ENCODE data around the gene ATP13A2. TPM values are rescaled to one million over a fixed set of nuclear protein-coding genes. Genes with fewer than 3 reads are reported as not detected.

Gene ATP13A2
- total RNA-seq, 1 donor from 2014 or later, result 39.2 TPM

DNA sequence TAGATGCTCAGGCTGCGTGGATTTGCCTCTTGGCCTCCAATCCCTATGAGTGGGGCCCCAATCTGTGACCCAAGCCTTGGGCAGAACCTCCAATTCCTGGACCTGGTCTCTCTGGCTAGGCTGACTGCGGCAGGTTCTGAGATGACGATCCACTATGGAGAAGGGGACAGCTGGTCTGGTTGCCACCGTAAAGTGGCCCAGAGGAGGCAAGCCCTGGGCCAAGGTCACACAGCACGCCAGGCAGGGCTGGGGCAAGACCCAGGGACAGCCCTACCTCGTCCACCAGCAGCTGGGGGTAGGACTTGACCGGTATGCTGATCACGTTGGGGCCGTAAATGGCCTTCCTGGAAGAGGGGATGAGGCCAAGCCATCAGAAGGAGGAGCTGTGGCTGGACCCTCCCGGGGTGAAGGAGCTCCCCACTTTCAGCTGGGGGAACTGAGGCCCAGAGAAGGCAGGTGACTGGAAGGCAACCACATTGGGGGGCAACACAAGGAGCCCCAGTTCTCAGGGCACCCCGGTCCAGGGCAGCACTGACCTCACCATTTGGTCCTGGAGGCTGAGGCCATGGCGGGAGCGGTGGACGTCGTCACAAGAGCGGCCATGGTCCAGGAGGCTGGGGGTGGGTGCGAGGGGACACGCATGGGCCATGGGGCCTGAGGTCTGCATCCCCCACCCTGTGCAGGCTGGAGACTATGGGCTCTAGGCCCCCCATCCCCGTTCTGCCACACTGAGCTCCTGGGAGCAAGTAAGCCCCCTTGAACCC is 9.8 kb downstream of the ATP13A2 start:
- H3K4me3 ChIP-seq, result no peak overlapping the region
- TF ChIP-seq, protein P1, sequence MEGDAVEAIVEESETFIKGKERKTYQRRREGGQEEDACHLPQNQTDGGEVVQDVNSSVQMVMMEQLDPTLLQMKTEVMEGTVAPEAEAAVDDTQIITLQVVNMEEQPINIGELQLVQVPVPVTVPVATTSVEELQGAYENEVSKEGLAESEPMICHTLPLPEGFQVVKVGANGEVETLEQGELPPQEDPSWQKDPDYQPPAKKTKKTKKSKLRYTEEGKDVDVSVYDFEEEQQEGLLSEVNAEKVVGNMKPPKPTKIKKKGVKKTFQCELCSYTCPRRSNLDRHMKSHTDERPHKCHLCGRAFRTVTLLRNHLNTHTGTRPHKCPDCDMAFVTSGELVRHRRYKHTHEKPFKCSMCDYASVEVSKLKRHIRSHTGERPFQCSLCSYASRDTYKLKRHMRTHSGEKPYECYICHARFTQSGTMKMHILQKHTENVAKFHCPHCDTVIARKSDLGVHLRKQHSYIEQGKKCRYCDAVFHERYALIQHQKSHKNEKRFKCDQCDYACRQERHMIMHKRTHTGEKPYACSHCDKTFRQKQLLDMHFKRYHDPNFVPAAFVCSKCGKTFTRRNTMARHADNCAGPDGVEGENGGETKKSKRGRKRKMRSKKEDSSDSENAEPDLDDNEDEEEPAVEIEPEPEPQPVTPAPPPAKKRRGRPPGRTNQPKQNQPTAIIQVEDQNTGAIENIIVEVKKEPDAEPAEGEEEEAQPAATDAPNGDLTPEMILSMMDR (IDR thresholded peaks at IDR 0.05), result no peak
- no peaks in the 10 kb centered on the region for H3K27me3 ChIP-seq
- intact Hi-C loops (cut with DNase I), result no loop called here
- H3K4me1 ChIP-seq, result no peaks in the 10 kb centered on the region
- DNase-seq (ENCODE audit: low spot score in 2 of 2), result no peak
- no peak overlapping the region for H3K27ac ChIP-seq
- no peaks in the 10 kb centered on the region for H3K9me3 ChIP-seq
- peaks cover 58 to 74% of the 10 kb centered on the region in 2 donors for H3K36me3 ChIP-seq

DNA sequence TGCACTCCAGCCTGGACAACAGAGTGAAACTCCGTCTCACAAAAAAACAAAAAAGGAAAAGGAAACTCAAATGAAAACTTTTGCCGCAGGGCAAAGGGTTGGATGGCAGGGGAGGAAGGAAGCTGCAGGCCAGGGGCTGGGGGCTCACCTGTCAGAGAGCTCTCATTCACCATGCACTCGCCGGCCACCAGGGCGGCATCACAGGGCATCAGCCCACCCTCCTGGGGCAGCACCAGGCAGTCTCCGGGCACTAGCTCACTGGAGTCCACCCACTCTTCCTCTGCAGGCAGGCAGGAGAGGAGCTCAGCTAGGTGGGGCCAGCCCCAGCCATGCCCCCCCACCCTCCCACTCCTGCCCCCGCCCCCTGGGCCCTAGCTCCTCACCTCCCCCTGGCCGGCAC is 11.9 kb downstream of the ATP13A2 start:
- Histone ChIP-seq H3K27ac (no peak overlapping the region), H3K27me3 (no peaks in the 10 kb centered on the region), H3K9me3 (no peaks in the 10 kb centered on the region), H3K4me1 (no peaks in the 10 kb centered on the region), H3K4me3 (no peak overlapping the region), H3K36me3 (peaks cover 67 to 81% of the 10 kb centered on the region in 2 donors)
- no peak for DNase-seq (ENCODE audit: low spot score in 2 of 2)
- intact Hi-C loops (cut with DNase I), result no loop called here
- TF ChIP-seq, protein P1 (IDR thresholded peaks at IDR 0.05), result no peak

DNA sequence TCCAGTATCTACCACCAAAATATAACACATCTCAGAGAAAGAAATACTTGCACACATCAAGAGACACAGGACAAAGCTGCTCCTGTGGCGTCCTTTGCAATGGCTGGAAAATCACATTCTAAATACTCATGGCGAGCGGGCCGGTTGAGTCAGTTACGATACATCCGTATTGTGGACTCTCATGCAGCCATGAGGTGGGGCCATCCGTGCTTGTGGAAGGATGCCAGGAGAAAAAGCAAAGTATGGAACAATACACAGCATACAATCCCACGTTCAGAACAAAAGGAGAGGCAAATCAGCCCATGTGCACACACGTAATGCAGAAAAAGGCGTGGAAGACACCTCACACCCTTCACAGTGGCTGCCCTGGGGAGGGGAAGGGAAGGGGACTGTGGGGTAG is 13.1 kb downstream of the ATP13A2 start:
- Histone ChIP-seq H3K27ac (no peak overlapping the region), H3K9me3 (no peaks in the 10 kb centered on the region), H3K4me3 (no peak overlapping the region), H3K27me3 (no peaks in the 10 kb centered on the region), H3K36me3 (peaks cover 60 to 68% of the 10 kb centered on the region in 2 donors), H3K4me1 (no peaks in the 10 kb centered on the region)
- intact Hi-C loops (cut with DNase I), result no loop called here
- DNase-seq (ENCODE audit: low spot score in 2 of 2), result no peak
- TF ChIP-seq, protein P1 (IDR thresholded peaks at IDR 0.05), result no peak

DNA sequence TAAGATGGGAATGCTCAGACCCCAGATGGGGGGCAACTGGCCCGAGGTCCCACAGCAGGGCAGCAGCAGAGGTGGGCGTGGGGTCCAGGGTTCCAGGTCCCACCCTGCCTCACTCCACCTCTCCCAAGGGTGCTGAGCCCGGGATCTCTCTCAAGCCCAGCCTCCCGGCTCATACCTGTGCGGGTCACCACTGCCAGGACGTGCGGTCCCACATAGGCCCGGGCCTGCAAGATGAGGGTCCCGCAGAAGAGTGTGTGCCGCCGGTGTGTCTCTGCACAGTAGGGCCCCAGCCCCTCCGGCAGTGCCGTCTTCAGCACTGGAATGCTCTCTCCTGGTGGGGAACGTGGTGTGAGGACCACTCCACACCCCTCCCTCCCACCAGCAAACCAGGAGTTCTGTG is 14.9 kb downstream of the ATP13A2 start:
- TF ChIP-seq, protein P1 (IDR thresholded peaks at IDR 0.05), result no peak
- no peak for DNase-seq (ENCODE audit: low spot score in 2 of 2)
- no peak overlapping the region for H3K27ac ChIP-seq
- no peaks in the 10 kb centered on the region for H3K27me3 ChIP-seq
- H3K4me1 ChIP-seq, result no peaks in the 10 kb centered on the region
- H3K9me3 ChIP-seq, result no peaks in the 10 kb centered on the region
- intact Hi-C loops (cut with DNase I), result no loop called here
- H3K4me3 ChIP-seq, result no peak overlapping the region
- H3K36me3 ChIP-seq, result peaks cover 45 to 66% of the 10 kb centered on the region in 2 donors

DNA sequence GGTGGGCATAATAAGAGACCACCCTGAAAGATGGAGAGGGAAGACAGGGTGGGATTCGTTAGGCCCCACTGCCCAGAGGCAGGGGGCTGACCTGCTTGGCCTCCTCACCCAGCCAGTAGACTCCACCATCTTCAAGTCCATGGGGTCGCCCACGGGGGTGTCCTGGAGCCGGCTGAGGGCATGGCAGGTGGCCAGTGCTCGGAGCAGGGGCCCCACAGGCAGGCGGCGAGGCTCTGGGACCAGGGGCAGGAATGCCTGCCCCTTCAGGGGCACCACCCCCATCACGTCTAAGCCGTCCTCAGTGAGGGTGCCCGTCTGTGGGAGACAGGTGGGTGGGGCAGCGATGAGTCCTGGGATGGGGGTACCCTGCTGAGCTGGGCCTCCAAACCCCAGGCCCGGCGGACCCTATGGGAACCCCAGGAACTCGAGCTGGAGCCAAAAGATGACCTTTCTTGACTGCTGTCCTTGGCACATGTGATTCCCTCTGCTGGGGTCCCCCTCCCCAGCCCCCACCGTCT is 18.1 kb downstream of the ATP13A2 start:
- Histone ChIP-seq H3K27ac (no peak overlapping the region), H3K9me3 (no peaks in the 10 kb centered on the region), H3K27me3 (no peaks in the 10 kb centered on the region), H3K4me1 (no peaks in the 10 kb centered on the region), H3K36me3 (peaks cover 46 to 71% of the 10 kb centered on the region in 2 donors), H3K4me3 (no peak overlapping the region)
- DNase-seq (ENCODE audit: low spot score in 2 of 2), result no peak
- TF ChIP-seq, protein P1 (IDR thresholded peaks at IDR 0.05), result no peak
- intact Hi-C loops (cut with DNase I), result no loop called here
